NCI-H1105 treated with DMSO at 0.1 percent for 48 hours (cell line): ENCODE data around the gene SCNN1B.

Experiments
- DNase-seq: peaks from one replicate; lab custom pipeline; 2025; lab: John Stamatoyannopoulos, UW

Gene SCNN1B

DNA sequence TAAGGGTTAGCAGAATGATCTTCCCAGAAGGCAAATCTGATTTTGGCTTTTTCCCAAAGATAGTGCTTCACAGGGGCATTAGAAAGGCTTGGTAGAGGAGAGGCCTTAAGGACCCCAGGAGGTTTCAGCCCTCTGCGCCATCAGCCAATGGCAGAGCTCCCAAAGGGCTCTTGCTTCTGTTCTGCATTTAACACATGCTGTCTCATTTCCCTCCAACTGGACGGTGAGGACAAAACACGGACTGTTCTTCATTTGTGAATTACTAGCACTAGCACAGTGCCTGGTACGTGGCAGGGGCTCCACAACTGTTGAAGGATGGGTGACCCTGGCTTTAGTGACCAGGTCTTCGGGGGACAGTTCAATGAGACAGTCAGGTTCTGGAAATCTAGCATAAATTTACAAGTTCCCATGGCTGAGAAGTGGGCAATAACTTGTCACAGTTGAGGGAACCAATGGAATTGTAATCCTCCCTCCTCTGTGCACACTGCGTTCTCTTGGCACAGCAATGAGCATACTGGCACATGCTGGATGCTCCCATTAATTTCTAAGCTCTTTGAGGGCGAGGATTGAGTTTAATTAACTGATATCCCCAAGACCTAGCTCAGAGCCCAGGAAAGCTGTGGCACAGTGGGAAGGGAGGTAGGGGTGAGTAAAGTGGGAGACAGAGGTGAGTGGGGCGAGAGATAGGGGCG lies 105.5 kb downstream of the SCNN1B start:
- DNase-seq, result no peak

- DNase-seq, result no peak
Measured at GRCh38 chr16:23408242-23408822, 106.2 kb downstream of the SCNN1B start.

DNA sequence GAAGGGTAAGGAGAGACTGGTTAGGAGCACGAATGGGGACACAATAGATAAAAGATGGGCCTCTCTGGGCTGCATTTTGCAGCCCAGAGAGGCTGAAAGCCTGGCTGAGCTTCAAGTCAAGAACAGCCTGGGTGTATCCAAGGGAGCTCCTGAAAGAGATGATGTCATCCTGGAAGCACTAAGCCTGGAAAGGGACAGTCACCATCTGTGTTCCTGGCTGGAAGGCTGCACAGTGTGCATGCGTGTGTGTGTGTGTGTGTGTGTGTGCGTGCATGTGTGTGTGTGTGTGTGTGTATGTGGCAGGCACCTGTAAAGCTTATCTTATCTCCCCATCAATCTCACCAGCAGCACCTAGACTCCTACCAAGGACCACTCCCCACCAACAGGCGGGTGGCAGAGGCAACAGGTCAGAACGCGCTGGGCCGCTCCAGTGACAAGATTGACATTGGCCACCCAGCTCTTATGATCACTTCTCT lies 106.8 kb downstream of the SCNN1B start:
- peak; percentile 63 for DNase-seq

GRCh38 chr16:23409522-23409921 lies 107.4 kb downstream of the SCNN1B start:
- DNase-seq, result no peak

GRCh38 chr16:23410176-23410575 lies 108.1 kb downstream of the SCNN1B start:
- peak; percentile 8 for DNase-seq

- DNase-seq, result no peak
Measured at GRCh38 chr16:23414731-23415130, 112.6 kb downstream of the SCNN1B start.

DNA sequence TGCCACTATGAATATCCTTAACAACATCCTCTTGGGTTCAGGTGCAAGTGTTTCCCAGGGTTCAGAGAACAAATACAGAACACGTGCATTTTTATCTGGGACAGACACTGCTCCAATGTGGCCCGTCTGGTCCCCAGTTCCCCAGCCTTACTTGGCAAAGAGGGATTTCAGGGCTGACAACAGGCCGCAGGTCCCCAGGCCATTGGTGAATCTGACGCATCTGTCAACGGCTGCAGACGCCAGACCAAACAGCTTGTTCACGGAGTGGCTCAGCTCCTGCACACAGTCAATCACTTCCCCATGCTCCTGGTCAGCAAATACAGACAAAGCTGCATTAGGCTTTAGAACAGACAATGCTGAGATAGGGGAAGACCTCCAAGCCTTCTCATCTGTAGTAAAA lies 114.7 kb downstream of the SCNN1B start:
- DNase-seq, result no peak

DNA sequence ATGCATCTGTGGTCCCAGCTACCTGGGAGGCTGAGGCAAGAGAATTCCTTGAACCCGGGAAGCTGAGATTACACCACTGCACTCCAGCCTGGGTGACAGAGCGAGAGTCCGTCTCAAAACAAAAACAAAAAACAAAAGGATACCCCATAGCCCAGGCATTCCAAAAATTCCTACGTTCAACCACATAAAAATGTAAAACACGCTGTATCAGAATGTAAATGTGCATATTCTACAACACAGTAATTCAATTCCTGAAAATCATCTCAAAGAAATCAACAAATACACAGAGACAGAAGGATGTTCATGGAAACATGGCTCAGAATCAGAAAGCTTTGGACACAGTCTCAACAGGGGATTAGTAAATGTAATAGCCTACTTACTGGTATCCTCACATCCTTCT lies 117.9 kb downstream of the SCNN1B start:
- no peak for DNase-seq

- DNase-seq, result peak; percentile 53
Measured at GRCh38 chr16:23423496-23424049, 121.5 kb downstream of the SCNN1B start.

GRCh38 chr16:23424292-23424958 lies 122.3 kb downstream of the SCNN1B start:
- peak; percentile 77 for DNase-seq

- DNase-seq, result no peak
Measured at GRCh38 chr16:23428351-23428750, 126.2 kb downstream of the SCNN1B start.
